HuH-7.5 (cell line): ENCODE measurements around the gene S100PBP.

Experiments used
- DNase-seq: peaks from one replicate; pipeline ENCODE4 v3.0.0; 2011; ENCODE audit warnings: low spot score

Gene S100PBP

GRCh38 chr1:32870615-32871363 is 53.3 kb downstream of the S100PBP start, which contains the start of gene FNDC5:
Gene FNDC5, minus strand, starts transcription at chr1:32870912.
- no peak for DNase-seq

GRCh38 chr1:32871364-32872191 is 54.1 kb downstream of the S100PBP start:
- DNase-seq, result no peak

GRCh38 chr1:32872192-32872460 is 54.7 kb downstream of the S100PBP start:
- no peak for DNase-seq

- DNase-seq, result no peak
Measured at GRCh38 chr1:32873484-32873883, 56.0 kb downstream of the S100PBP start.

- no peak for DNase-seq
Measured at GRCh38 chr1:32874860-32875752, 57.7 kb downstream of the S100PBP start.

- DNase-seq, result peak; percentile 89
Measured at GRCh38 chr1:32876341-32877210, 59.1 kb downstream of the S100PBP start.

GRCh38 chr1:32877211-32878110 is 60.0 kb downstream of the S100PBP start:
- no peak for DNase-seq

GRCh38 chr1:32878183-32878582 is 60.7 kb downstream of the S100PBP start:
- no peak for DNase-seq

- no peak for DNase-seq
Measured at GRCh38 chr1:32878637-32879041, 61.2 kb downstream of the S100PBP start.

- no peak for DNase-seq
Measured at GRCh38 chr1:32881291-32881690, 63.8 kb downstream of the S100PBP start.

GRCh38 chr1:32881871-32882850 is 64.7 kb downstream of the S100PBP start:
- no peak for DNase-seq

- DNase-seq, result no peak
Measured at GRCh38 chr1:32883338-32884031, 66.0 kb downstream of the S100PBP start.

GRCh38 chr1:32884032-32884372 is 66.5 kb downstream of the S100PBP start:
- no peak for DNase-seq

GRCh38 chr1:32884726-32885125 is 67.3 kb downstream of the S100PBP start:
- DNase-seq, result no peak

- no peak for DNase-seq
Measured at GRCh38 chr1:32885676-32886003, 68.2 kb downstream of the S100PBP start.

- peak; percentile 83 for DNase-seq
Measured at GRCh38 chr1:32886004-32886827, 68.8 kb downstream of the S100PBP start, which contains the start of gene HPCA. Gene HPCA, plus strand, starts transcription at chr1:32886491. Its CDS starts 2,408 bp downstream, at chr1:32888899.

GRCh38 chr1:32886828-32887414 is 69.5 kb downstream of the S100PBP start:
- no peak for DNase-seq
